ENCODE results near the gene NEMP1.

The NEMP1 gene

DNA sequence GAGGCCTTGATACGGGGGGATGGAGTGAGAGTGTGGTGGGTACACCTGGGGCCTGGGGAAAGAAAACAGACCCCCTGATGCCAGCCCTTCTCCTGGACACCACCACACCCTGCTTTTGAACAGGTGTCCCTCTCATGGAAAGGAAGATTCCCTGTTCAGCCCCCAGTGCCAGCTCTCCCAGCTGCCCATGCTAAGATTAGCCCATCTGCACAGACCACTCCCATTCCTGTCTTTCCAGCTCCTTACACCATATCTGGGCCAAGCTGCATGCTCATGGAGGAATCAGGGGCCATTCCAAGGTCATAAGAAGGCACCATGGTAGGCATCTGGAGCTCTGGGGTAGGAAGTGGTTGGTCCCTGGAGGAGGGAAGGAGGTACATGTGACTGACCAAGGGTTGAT lies 20.0 kb upstream of the NEMP1 start:
- no peak overlapping the region for H3K4me3 ChIP-seq (ENCODE audit: low read depth in 1 of 2, low read length in 1 of 2)
- peaks cover 15 to 22% of the 10 kb centered on the region in 2 experiments for H3K4me1 ChIP-seq (ENCODE audit: control insufficient read depth in 1 of 2, insufficient read depth in 1 of 2, low read depth in 1 of 2, low read length in 1 of 2)
- peak overlapping the region; percentile 50 for H3K27ac ChIP-seq
- H3K27me3 ChIP-seq: no peaks in the 10 kb centered on the region
- H3K9me3 ChIP-seq: peaks cover 8% of the 10 kb centered on the region
- H3K36me3 ChIP-seq: peaks cover 87% of the 10 kb centered on the region
- TF ChIP-seq, protein P1, sequence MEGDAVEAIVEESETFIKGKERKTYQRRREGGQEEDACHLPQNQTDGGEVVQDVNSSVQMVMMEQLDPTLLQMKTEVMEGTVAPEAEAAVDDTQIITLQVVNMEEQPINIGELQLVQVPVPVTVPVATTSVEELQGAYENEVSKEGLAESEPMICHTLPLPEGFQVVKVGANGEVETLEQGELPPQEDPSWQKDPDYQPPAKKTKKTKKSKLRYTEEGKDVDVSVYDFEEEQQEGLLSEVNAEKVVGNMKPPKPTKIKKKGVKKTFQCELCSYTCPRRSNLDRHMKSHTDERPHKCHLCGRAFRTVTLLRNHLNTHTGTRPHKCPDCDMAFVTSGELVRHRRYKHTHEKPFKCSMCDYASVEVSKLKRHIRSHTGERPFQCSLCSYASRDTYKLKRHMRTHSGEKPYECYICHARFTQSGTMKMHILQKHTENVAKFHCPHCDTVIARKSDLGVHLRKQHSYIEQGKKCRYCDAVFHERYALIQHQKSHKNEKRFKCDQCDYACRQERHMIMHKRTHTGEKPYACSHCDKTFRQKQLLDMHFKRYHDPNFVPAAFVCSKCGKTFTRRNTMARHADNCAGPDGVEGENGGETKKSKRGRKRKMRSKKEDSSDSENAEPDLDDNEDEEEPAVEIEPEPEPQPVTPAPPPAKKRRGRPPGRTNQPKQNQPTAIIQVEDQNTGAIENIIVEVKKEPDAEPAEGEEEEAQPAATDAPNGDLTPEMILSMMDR (IDR thresholded peaks at IDR 0.05): no peak

DNA sequence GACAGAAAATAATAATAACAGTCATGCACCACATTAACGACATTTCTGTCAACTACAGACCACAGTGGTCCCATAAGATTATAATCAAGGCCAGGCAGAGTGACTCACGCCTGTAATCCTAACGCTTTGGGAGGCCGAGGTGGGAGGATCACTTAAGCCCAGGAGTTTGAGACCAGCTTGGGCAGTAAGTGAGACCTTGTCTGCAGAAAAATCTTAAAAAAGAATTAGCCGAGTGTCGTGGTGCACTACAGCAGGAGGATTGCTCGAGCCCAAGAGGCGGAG lies 18.9 kb upstream of the NEMP1 start:
- Histone ChIP-seq H3K4me3 (ENCODE audit: low read depth in 1 of 2, low read length in 1 of 2) (no peak overlapping the region), H3K27ac (no peak overlapping the region), H3K9me3 (peaks cover 8% of the 10 kb centered on the region), H3K27me3 (no peaks in the 10 kb centered on the region), H3K36me3 (peaks cover 79% of the 10 kb centered on the region), H3K4me1 (ENCODE audit: control insufficient read depth in 1 of 2, insufficient read depth in 1 of 2, low read depth in 1 of 2, low read length in 1 of 2) (peaks cover 12 to 19% of the 10 kb centered on the region in 2 experiments)
- TF ChIP-seq, protein P1 (IDR thresholded peaks at IDR 0.05): no peak

DNA sequence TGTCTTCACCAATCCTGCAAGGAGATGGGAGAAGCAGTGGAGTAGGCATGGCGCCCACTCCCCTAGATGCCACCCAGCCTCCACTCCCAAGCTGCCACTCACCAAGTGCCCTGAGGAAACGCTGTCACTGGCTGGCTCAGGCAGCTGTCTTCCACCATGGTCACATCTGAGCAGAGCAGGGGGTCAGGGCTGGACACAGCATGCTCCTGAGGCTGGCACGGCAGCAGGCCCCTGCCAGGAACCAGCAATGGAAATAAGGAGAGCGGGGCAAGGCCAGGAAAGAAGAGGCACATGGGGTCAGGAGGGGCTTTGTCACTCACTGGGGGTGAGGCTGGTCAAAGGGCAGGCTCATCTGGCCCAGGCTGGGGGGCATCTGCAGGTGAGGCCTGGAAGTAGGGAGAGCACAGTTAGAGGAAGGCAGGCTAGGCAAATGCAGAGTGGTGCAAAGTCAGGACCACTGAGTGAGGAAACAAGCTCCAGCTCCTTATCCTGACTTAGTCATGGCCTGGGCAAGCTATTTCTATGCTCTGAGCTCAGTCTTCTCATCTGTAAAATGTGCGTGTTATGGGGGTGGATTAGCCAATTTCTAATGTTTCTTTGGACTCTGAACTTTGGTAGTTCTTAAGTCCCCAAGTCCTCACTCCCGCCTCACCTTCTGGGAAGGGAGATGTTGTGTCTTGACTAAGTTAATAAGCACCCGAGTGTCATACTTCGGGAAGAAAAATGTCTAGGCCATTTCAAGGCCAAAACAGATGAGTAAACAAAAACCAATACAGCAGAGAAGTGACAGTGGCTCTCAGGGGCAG lies 18.4 kb upstream of the NEMP1 start:
- Histone ChIP-seq H3K36me3 (peaks cover 73% of the 10 kb centered on the region), H3K4me3 (ENCODE audit: low read depth in 1 of 2, low read length in 1 of 2) (no peak overlapping the region), H3K27ac (peak overlapping the region; percentile 19), H3K9me3 (peaks cover 8% of the 10 kb centered on the region), H3K4me1 (ENCODE audit: control insufficient read depth in 1 of 2, insufficient read depth in 1 of 2, low read depth in 1 of 2, low read length in 1 of 2) (peaks cover 6 to 14% of the 10 kb centered on the region in 2 experiments), H3K27me3 (no peaks in the 10 kb centered on the region)
- TF ChIP-seq, protein P1 (IDR thresholded peaks at IDR 0.05): no peak

DNA sequence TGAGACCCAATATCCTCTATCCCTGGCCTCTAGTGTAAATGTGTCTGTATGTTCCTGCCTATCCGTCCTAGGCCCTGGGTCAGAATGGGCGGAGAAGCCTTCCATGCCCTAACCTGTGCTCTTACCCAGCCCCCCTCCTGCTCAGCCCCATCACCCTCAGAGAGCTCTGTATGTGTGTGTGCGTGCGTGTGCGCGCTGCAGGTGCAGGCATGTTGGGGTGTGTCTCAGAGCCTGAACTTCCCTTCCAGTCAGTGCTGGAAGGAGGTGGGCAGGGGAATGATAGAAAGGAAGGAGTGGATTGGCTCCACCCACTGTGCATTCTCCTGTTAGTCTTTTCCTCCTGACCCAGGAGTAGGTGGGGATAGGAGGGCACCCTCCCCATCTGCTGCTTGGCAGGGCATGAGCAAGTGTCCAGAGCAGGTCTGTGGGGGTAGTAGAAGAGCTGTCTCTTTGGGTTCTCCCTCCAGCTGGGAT lies 17.5 kb upstream of the NEMP1 start:
- H3K4me1 ChIP-seq (ENCODE audit: control insufficient read depth in 1 of 2, insufficient read depth in 1 of 2, low read depth in 1 of 2, low read length in 1 of 2): peaks cover 0 to 7% of the 10 kb centered on the region in 2 experiments
- H3K27ac ChIP-seq: peak overlapping the region; percentile 19
- peaks cover 65% of the 10 kb centered on the region for H3K36me3 ChIP-seq
- TF ChIP-seq, protein P1 (IDR thresholded peaks at IDR 0.05): no peak
- peaks cover under 1% of the 10 kb centered on the region for H3K27me3 ChIP-seq
- H3K9me3 ChIP-seq: peaks cover 8% of the 10 kb centered on the region
- no peak overlapping the region for H3K4me3 ChIP-seq (ENCODE audit: low read depth in 1 of 2, low read length in 1 of 2)

DNA sequence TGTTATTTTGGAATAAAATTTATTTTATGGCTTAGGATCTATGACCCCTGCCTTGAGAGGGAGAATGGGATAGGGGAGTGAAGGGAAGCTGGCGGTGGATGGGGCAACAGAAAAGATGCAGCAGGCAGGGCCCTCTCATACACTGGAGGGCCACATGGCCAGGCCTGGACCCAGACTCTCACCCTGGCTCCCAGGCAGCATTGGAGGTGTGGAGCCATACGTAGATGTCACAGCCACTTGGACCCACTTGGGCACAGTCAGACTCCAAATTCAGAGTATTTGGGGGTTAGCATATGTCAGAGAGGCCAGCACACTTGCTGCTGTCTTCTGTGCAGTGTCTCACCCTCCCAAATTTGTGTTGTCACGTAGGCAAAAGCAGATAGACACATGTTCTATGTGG lies 16.8 kb upstream of the NEMP1 start:
- peaks cover 8% of the 10 kb centered on the region for H3K9me3 ChIP-seq
- H3K4me1 ChIP-seq (ENCODE audit: control insufficient read depth in 1 of 2, insufficient read depth in 1 of 2, low read depth in 1 of 2, low read length in 1 of 2): peaks cover 0 to 7% of the 10 kb centered on the region in 2 experiments
- H3K4me3 ChIP-seq (ENCODE audit: low read depth in 1 of 2, low read length in 1 of 2): no peak overlapping the region
- H3K27me3 ChIP-seq: peaks cover 7% of the 10 kb centered on the region
- peak overlapping the region; percentile 19 for H3K27ac ChIP-seq
- TF ChIP-seq, protein P1 (IDR thresholded peaks at IDR 0.05): no peak
- peaks cover 58% of the 10 kb centered on the region for H3K36me3 ChIP-seq

Data from neutrophil (primary cell).